Measurements from ENCODE around the gene TMEM119. TPM values are rescaled to one million over a fixed set of nuclear protein-coding genes. Genes with fewer than 3 reads are reported as not detected.
"Not testable (repeated sequence)": the region's sequence is repeated elsewhere in the genome, so short reads cannot be mapped to it uniquely, and the experiment has no call there.

TMEM119 gene
- polyA plus RNA-seq, 1 experiment: 60.3 TPM

DNA sequence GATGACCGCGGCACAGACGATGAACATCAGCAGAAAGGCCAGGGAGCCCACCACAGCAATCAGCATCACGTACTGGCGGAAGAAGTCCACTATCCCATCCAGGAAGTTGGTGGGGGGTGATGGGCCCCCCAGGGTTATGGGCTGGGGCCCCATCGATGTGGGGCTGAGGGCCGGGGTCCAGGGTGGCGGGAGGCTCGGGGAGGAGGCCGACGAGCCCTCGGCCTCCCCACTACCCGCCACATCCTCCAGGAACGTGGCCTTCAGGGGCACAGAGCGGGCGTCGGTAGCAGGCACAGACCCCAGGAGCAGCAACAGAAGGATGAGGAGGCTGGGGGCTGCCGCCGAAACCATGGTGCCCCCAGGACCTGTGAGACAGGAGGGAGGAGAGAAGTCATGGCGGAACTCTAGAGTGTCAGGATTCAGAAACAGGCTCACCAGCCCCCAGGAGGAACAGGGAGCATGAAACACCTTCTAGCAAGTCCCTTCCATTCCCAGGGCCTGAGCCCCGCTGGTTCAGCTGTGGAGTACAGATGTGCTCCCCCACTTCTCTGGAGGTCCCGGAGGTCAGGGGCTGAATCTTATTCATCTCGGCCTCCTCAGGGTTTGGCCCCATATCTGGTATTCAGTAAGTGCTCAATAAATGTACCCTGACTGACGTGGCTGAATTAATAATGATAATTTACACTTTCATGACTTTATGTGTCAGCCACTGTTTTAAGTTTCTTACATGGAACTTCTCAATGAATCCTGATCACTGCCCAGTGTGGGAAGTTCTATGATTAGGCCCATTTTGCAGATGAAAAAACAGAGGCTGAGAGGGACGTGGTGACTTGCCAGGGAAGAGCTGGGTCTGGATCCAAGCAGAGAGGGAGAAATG, 5.6 kb downstream of the TMEM119 start:
- H3K27me3 ChIP-seq (ENCODE audit: control insufficient read depth, insufficient read depth, low read length): no peaks in the 10 kb centered on the region
- H3K9me3 ChIP-seq (ENCODE audit: control insufficient read depth, insufficient read depth, low read length): no peaks in the 10 kb centered on the region; the same call in 1 of the 2 replicates
- no peak for DNase-seq (ENCODE audit: low read depth, low spot score)
- ChIA-PET POLR2A (no interaction called here), CTCF (interaction anchor here (1.8 kb wide), 1 partner anchor 26 kb away, joined by 10 read pairs; no protein-coding TSS in a partner anchor)
- H3K4me3 ChIP-seq (ENCODE audit: low read depth, low read length): no peak overlapping the region
- TF ChIP-seq CTCF (IDR thresholded peaks at IDR 0.05; ENCODE audit: low read depth, low read length): no peak
- H3K27ac ChIP-seq (ENCODE audit: low read depth, low read length): no peak overlapping the region

GRCh38 chr12:108591267-108591980, 6.5 kb downstream of the TMEM119 start:
- ChIA-PET POLR2A (no interaction called here), CTCF (no interaction called here)

DNA sequence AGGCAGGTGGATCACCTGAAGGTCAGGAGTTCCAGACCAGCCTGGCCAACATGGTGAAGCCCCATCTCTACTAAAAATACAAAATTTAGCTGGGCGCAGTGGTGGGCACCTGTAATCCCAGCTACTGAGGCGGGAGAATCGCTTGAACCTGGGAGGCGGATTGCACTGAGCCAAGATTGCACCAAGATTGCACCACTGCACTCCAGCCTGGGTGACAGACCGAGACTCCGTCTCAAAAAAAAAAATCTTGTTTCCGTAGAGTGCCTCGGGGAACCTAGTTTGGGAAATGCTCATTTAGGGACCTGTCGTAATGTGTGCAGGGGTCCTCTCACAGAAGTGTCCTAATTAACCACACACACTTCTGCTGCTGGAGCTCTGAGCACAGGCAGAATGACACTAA, 7.4 kb downstream of the TMEM119 start:
- POLR2A ChIA-PET; DNase-seq (ENCODE audit: low read depth, low spot score); H3K27me3 ChIP-seq (ENCODE audit: control insufficient read depth, insufficient read depth, low read length); H3K9me3 ChIP-seq (ENCODE audit: control insufficient read depth, insufficient read depth, low read length); H3K27ac ChIP-seq (ENCODE audit: low read depth, low read length); H3K4me3 ChIP-seq (ENCODE audit: low read depth, low read length): not testable (repeated sequence)
- CTCF ChIA-PET: interaction anchor here (0.8 to 1.4 kb wide), 2 partner anchors 20 to 27 kb away, joined by 3 read pairs; no protein-coding TSS in a partner anchor

More at GRCh38 chr12:108591267-108591980, 6.5 kb downstream of the TMEM119 start:
- H3K4me3 ChIP-seq (ENCODE audit: low read depth, low read length): no peak overlapping the region
- H3K27me3 ChIP-seq (ENCODE audit: control insufficient read depth, insufficient read depth, low read length): no peaks in the 10 kb centered on the region
- TF ChIP-seq CTCF (IDR thresholded peaks at IDR 0.05; ENCODE audit: low read depth, low read length): no peak
- H3K27ac ChIP-seq (ENCODE audit: low read depth, low read length): no peak overlapping the region
- DNase-seq (ENCODE audit: low read depth, low spot score): no peak
- no peaks in the 10 kb centered on the region; the same call in 1 of the 2 replicates for H3K9me3 ChIP-seq (ENCODE audit: control insufficient read depth, insufficient read depth, low read length)

DNA sequence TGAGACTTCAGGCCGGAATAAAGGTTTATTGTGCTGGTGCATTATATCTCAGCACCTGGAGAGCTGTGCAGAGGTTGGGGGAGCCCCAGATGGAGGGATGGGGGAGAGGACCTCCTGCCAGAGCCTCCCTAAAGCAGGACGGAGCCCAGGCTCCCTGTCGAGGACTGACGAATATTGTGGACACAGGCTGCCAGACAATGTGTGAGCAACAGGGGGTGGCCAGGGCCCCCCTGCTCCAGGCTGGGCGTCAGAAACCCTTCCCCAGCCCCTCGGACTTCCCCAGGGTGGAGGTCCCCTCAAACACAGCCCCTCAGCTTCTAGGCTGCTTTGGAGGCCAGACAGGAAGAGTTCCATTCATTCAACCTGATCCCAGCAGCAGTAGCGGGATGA, 8.0 kb downstream of the TMEM119 start:
- no peaks in the 10 kb centered on the region for H3K27me3 ChIP-seq (ENCODE audit: control insufficient read depth, insufficient read depth, low read length)
- ChIA-PET POLR2A (interaction anchor here (0.7 kb wide), 1 partner anchor 9 kb away, joined by 3 read pairs; no protein-coding TSS in a partner anchor), CTCF (interaction anchor here (0.8 to 1.4 kb wide), 3 partner anchors 19 to 28 kb away, joined by 3 to 7 read pairs (median 3); no protein-coding TSS in a partner anchor)
- TF ChIP-seq CTCF (IDR thresholded peaks at IDR 0.05; ENCODE audit: low read depth, low read length): no peak
- no peak overlapping the region for H3K4me3 ChIP-seq (ENCODE audit: low read depth, low read length)
- H3K9me3 ChIP-seq (ENCODE audit: control insufficient read depth, insufficient read depth, low read length): no peaks in the 10 kb centered on the region; the same call in 1 of the 2 replicates
- DNase-seq (ENCODE audit: low read depth, low spot score): no peak
- no peak overlapping the region for H3K27ac ChIP-seq (ENCODE audit: low read depth, low read length)

- no peak for DNase-seq (ENCODE audit: low read depth, low spot score)
- no peak for TF ChIP-seq CTCF (IDR thresholded peaks at IDR 0.05; ENCODE audit: low read depth, low read length)
- Histone ChIP-seq H3K27me3 (ENCODE audit: control insufficient read depth, insufficient read depth, low read length) (no peaks in the 10 kb centered on the region), H3K9me3 (ENCODE audit: control insufficient read depth, insufficient read depth, low read length) (no peaks in the 10 kb centered on the region; the same call in 1 of the 2 replicates), H3K27ac (ENCODE audit: low read depth, low read length) (no peak overlapping the region), H3K4me3 (ENCODE audit: low read depth, low read length) (no peak overlapping the region)
- POLR2A ChIA-PET: interaction anchor here (0.7 to 1.0 kb wide), 2 partner anchors 9 kb away, joined by 3 read pairs; partner anchors contain the start of gene TMEM119
- CTCF ChIA-PET: interaction anchor here (1.1 to 2.4 kb wide), 4 partner anchors 18 to 29 kb away, joined by 3 to 12 read pairs (median 8); no protein-coding TSS in a partner anchor
Measured at GRCh38 chr12:108589028-108589839, 8.7 kb downstream of the TMEM119 start.

Measured in AG04450 (cell line).